HepG2 (cell line): ENCODE data around the gene SLITRK5. TPM values are rescaled to one million over a fixed set of nuclear protein-coding genes. Genes with fewer than 3 reads are reported as not detected.

Source experiments
- ATAC-seq: fragments of 200-7000 bp; cut with Tn5 transposase; 3 replicates; pipeline ENCODE4 v1.9.1; 2020; ENCODE audit warnings: mild to moderate bottlenecking, moderate library complexity
- BruUV-seq: library from RNA; stranded (reverse); fragments of 400-500 nt; replicated peaks from 2 replicates; lab custom pipeline; 2021; lab: Mats Ljungman, UMichigan
- CTCF ChIA-PET: fragments of 300-600 bp; formaldehyde crosslinking; extraction: SDS; loops from one replicate; lab custom pipeline; 2021; ENCODE audit warnings: low total read pairs, inconsistent platforms, low intra/inter-chr PET ratio; lab: Yijun Ruan, JAX
- POLR2A ChIA-PET: fragments of 350-600 bp; sonication (Branson Sonifier 250); formaldehyde crosslinking; loops from one replicate; lab custom pipeline; 2020; ENCODE audit warnings: antibody characterized with exemption, inconsistent platforms; lab: Yijun Ruan, JAX
- DNase-seq: peaks from one replicate; pipeline ENCODE4 v3.0.0-alpha.2; 2015; ENCODE audit warnings: low spot score
- FAIRE-seq: peaks from 3 replicates; lab custom pipeline; 2011; peaks lifted over from hg19 to GRCh38; lab: Jason Lieb, UNC
- H2AFZ ChIP-seq: one replicate; pipeline ENCODE4 v1.6.1; 2011; ENCODE audit warnings: low read length, inconsistent platforms
- H3K27ac ChIP-seq: fragments of 300-600 bp; 3 replicates; pipeline ENCODE4 v1.8.0; 2011; ENCODE audit warnings: mixed run types, mild to moderate bottlenecking, mixed read lengths, low read length, inconsistent platforms; ENCODE audit not compliant: insufficient read depth; ENCODE audit errors: extremely low read length
- H3K27me3 ChIP-seq, 2 experiments: fragments of 200-600 bp in 1 of 2; 2 replicates in 1 of 2; 3 replicates in 1 of 2; pipeline versions ENCODE4 v1.6.0 to v1.8.0; 2011; ENCODE audit warnings: low read length in 2 of 2, mild to moderate bottlenecking in 2 of 2, moderate library complexity in 2 of 2, inconsistent platforms in 1 of 2; ENCODE audit not compliant: insufficient read depth in 2 of 2, control insufficient read depth in 1 of 2
- H3K36me3 ChIP-seq, 2 experiments: fragments of 200-600 bp in 1 of 2; replicated peaks in 1 of 2; 2 replicates in 1 of 2; 3 replicates in 1 of 2; pipeline versions ENCODE4 v1.5.1 to v1.8.0; 2011; ENCODE audit warnings: low read length in 2 of 2, inconsistent platforms in 1 of 2; ENCODE audit not compliant: insufficient read depth in 2 of 2, control insufficient read depth in 1 of 2
- H3K4me1 ChIP-seq: 2 replicates; pipeline ENCODE4 v1.5.1; 2012; ENCODE audit warnings: low read length, inconsistent platforms; ENCODE audit not compliant: insufficient read depth
- H3K4me2 ChIP-seq: 2 replicates; pipeline ENCODE4 v1.6.0; 2011; ENCODE audit warnings: low read depth, low read length, inconsistent platforms
- H3K4me3 ChIP-seq, 3 experiments: fragments of 200-600 bp in 1 of 3; sonication (generic), shearing (Covaris generic) in 1 of 3; replicated peaks in 1 of 3; 2 replicates each; pipeline ENCODE4 v1.5.1; 2011 to 2016; ENCODE audit warnings: low read length in 3 of 3, inconsistent platforms in 2 of 3, low read depth in 2 of 3, mild to moderate bottlenecking in 2 of 3, control low read depth in 1 of 3, mixed read lengths in 1 of 3; ENCODE audit not compliant: insufficient read depth in 1 of 3
- H3K79me2 ChIP-seq: one replicate; pipeline ENCODE4 v1.6.1; 2011; ENCODE audit warnings: low read length, inconsistent platforms; ENCODE audit not compliant: insufficient read depth
- H3K9ac ChIP-seq: 2 replicates; pipeline ENCODE4 v1.6.0; 2011; ENCODE audit warnings: mild to moderate bottlenecking, low read depth, low read length, inconsistent platforms; ENCODE audit not compliant: insufficient read depth
- H3K9me3 ChIP-seq: 2 replicates; pipeline ENCODE4 v1.5.1; 2012; ENCODE audit warnings: mild to moderate bottlenecking, low read length
- H4K20me1 ChIP-seq: 2 replicates; pipeline ENCODE4 v1.6.0; 2011; ENCODE audit warnings: inconsistent platforms, mild to moderate bottlenecking, low read length, moderate library complexity; ENCODE audit not compliant: insufficient read depth
- ESRRA ChIP-seq: sonication (generic); formaldehyde crosslinking; IDR thresholded peaks from 2 replicates; pipeline ENCODE4 v1.5.1; 2020; ENCODE audit warnings: mild to moderate bottlenecking, low read depth, missing genetic modification reagents
- GABPB1 ChIP-seq: IDR thresholded peaks from 2 replicates; pipeline ENCODE4 v1.6.1; 2016; ENCODE audit warnings: mild to moderate bottlenecking, missing genetic modification reagents, moderate library complexity, missing compliant biosample characterization
- HNRNPLL ChIP-seq: fragments of 200-400 bp; formaldehyde crosslinking; IDR thresholded peaks from 2 replicates; pipeline ENCODE4 v1.6.1; 2017; ENCODE audit warnings: mild to moderate bottlenecking, low read depth, low read length; ENCODE audit not compliant: poor library complexity, severe bottlenecking
- MED8 ChIP-seq: sonication (generic); formaldehyde crosslinking; IDR thresholded peaks from 2 replicates; pipeline ENCODE4 v1.8.1; 2023; ENCODE audit warnings: mild to moderate bottlenecking, missing genetic modification reagents; ENCODE audit not compliant: insufficient replicate concordance
- TCF12 ChIP-seq, 2 experiments: fragments of 450-650 bp in 1 of 2; sonication (generic) in 1 of 2; formaldehyde crosslinking in 1 of 2; IDR thresholded peaks; 2 replicates each; pipeline versions ENCODE4 v1.6.1 to v1.8.0; 2017 to 2022; ENCODE audit warnings: antibody characterized with exemption in 1 of 2, mild to moderate bottlenecking in 1 of 2, missing genetic modification reagents in 1 of 2, moderate library complexity in 1 of 2
- TP53 ChIP-seq: sonication (generic); formaldehyde crosslinking; conservative IDR thresholded peaks from 2 replicates; pipeline ENCODE4 v1.4.0; 2020; ENCODE audit warnings: missing genetic modification reagents
- ZNF232 ChIP-seq: sonication (generic); formaldehyde crosslinking; IDR thresholded peaks from 2 replicates; pipeline ENCODE4 v1.4.0; 2020; ENCODE audit warnings: missing genetic modification reagents, borderline replicate concordance
- ZNF333 ChIP-seq: sonication (generic); formaldehyde crosslinking; IDR thresholded peaks from 2 replicates; pipeline ENCODE4 v1.4.0; 2020; ENCODE audit warnings: mild to moderate bottlenecking, missing genetic modification reagents, borderline replicate concordance
- ZNF598 ChIP-seq: sonication (generic); formaldehyde crosslinking; IDR thresholded peaks from 2 replicates; pipeline ENCODE4 v1.5.1; 2020; ENCODE audit warnings: mild to moderate bottlenecking, missing genetic modification reagents, borderline replicate concordance
- ZNF687 ChIP-seq: sonication (generic); formaldehyde crosslinking; IDR thresholded peaks from 2 replicates; pipeline ENCODE4 v1.5.1; 2020; ENCODE audit warnings: mild to moderate bottlenecking, missing genetic modification reagents, moderate library complexity
- ZNF704 ChIP-seq: sonication (generic); formaldehyde crosslinking; IDR thresholded peaks from 2 replicates; pipeline ENCODE4 v1.8.1; 2023; ENCODE audit warnings: mild to moderate bottlenecking, inconsistent platforms, moderate library complexity, missing genetic modification reagents, borderline replicate concordance
- WGBS: methylation state at CpG from one replicate; pipeline ENCODE4 v1.1.6; 2017; ENCODE audit warnings: low lambda C conversion rate; 5-methylcytosine and 5-hydroxymethylcytosine counted together
- in situ Hi-C: cut with HindIII; loops from 2 replicates; pipeline ENCODE4 v1.10.0; 2017; ENCODE audit warnings: low pct_unique_long_range_greater_than_20kb; ENCODE audit not compliant: extremely low pct_ligation_motif_present
- intact Hi-C: fragments of 100-400 bp; cut with micrococcal nuclease; formaldehyde crosslinking; loops from one replicate; pipeline ENCODE4 v1.10.0; 2022; ENCODE audit not compliant: unreplicated experiment
- polyA plus RNA-seq, 8 experiments: library from polyadenylated mRNA; depleted of rRNA in 3 of 8; stranded (reverse) in 7 of 8; unstranded in 1 of 8; fragments of >200 nt; fragmentation: Illumina TruSeq in 4 of 8; extraction: Trizol in 4 of 8; gene quantifications; 2 replicates each; pipeline versions ENCODE4 v1.2.1 to v1.2.3, GENCODE V29; 2011 to 2016; ENCODE audit warnings: low read depth in 4 of 8, missing spikeins in 1 of 8, mixed read lengths in 1 of 8; ENCODE audit not compliant: insufficient read depth in 1 of 8
- total RNA-seq, 5 experiments: library from RNA; depleted of rRNA; stranded (reverse); fragments of >200 nt; fragmentation: Illumina TruSeq; extraction: Trizol; gene quantifications; 2 replicates each; pipeline ENCODE4 v1.2.3, GENCODE V29; 2016; ENCODE audit warnings: low read depth in 1 of 5
- TF ChIP-seq, protein P1 (sequence below): IDR thresholded peaks from 2 replicates; pipeline ENCODE4 v1.6.1; 2016

The SLITRK5 gene
- total and polyA plus RNA-seq, 2 of the 13 experiments (the other 11 are each of a cell fraction or from before 2014, with no cell fraction given) = not detected

- 63% methylated on average over 6 of the region's 29 CpGs for WGBS
Measured at GRCh38 chr13:87677043-87677495, 5.9 kb downstream of the SLITRK5 start.

GRCh38 chr13:87677496-87678371 lies 6.6 kb downstream of the SLITRK5 start:
- H3K79me2 ChIP-seq = no peaks in the 10 kb centered on the region
- peak overlapping the region; percentile 61 for H2AFZ ChIP-seq
- no peaks in the 10 kb centered on the region for H4K20me1 ChIP-seq
- in situ Hi-C loops (no loop called here), intact Hi-C loops (loop anchor here (5.0 kb wide), 1 partner anchor 1390 kb away; no protein-coding TSS in a partner anchor)
- peak; percentile 1 for DNase-seq
- no peak overlapping the region for H3K27ac ChIP-seq
- H3K9me3 ChIP-seq = no peaks in the 10 kb centered on the region
- H3K4me3 ChIP-seq = peak overlapping the region; percentile 25 to 57 (median 43); a peak in 5 of 6 replicates
- FAIRE-seq = no peak
- H3K4me2 ChIP-seq = peak overlapping the region; percentile 76
- H3K27me3 ChIP-seq = peaks cover 0 to 50% of the 10 kb centered on the region in 2 experiments; a peak in 4 of 5 replicates
- no peaks in the 10 kb centered on the region for H3K36me3 ChIP-seq
- peak; percentile 91 for ATAC-seq
- ChIA-PET POLR2A (no interaction called here), CTCF (no interaction called here)
- BruUV-seq = no TSS peak
- WGBS = 7% methylated on average over 8 of the region's 60 CpGs
- H3K4me1 ChIP-seq = peaks cover 15% of the 10 kb centered on the region
- H3K9ac ChIP-seq = no peak overlapping the region
- TF ChIP-seq ZNF333 = peak; percentile 51; the same call in 1 of the 2 replicates
- TF ChIP-seq HNRNPLL = peak; percentile 25
- TF ChIP-seq ZNF687 = peak; percentile 51
- TF ChIP-seq ZNF704 (CRISPR knock-in tag) = no peak
- TF ChIP-seq ESRRA (CRISPR knock-in tag) = peak; percentile 44; the same call in 1 of the 2 replicates

More at GRCh38 chr13:87677043-87677495, 5.9 kb downstream of the SLITRK5 start:
- intact Hi-C loops (loop anchor here (5.0 kb wide), 1 partner anchor 1390 kb away; no protein-coding TSS in a partner anchor), in situ Hi-C loops (no loop called here)
- H3K4me2 ChIP-seq = peak overlapping the region; percentile 76
- CTCF ChIA-PET = no interaction called here
- H3K79me2 ChIP-seq = no peaks in the 10 kb centered on the region
- peaks cover 15% of the 10 kb centered on the region for H3K4me1 ChIP-seq
- H4K20me1 ChIP-seq = no peaks in the 10 kb centered on the region
- no TSS peak for BruUV-seq
- H2AFZ ChIP-seq = no peak overlapping the region
- peaks cover 0 to 50% of the 10 kb centered on the region in 2 experiments; a peak in 4 of 5 replicates for H3K27me3 ChIP-seq
- no peak overlapping the region for H3K9ac ChIP-seq
- no peaks in the 10 kb centered on the region for H3K36me3 ChIP-seq
- FAIRE-seq = no peak
- no peaks in the 10 kb centered on the region for H3K9me3 ChIP-seq
- TF ChIP-seq MED8 (CRISPR knock-in tag) = no peak
- TF ChIP-seq, protein P1, sequence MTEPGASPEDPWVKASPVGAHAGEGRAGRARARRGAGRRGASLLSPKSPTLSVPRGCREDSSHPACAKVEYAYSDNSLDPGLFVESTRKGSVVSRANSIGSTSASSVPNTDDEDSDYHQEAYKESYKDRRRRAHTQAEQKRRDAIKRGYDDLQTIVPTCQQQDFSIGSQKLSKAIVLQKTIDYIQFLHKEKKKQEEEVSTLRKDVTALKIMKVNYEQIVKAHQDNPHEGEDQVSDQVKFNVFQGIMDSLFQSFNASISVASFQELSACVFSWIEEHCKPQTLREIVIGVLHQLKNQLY = no peak
- TF ChIP-seq ZNF598 (CRISPR knock-in tag) = no peak
- TF ChIP-seq TP53 (CRISPR knock-in tag) = no peak
- no peak for TF ChIP-seq GABPB1 (CRISPR knock-in tag)
- no peak for TF ChIP-seq ZNF232
- no peak for TF ChIP-seq TCF12 (IDR thresholded peaks at IDR 0.05)
- TF ChIP-seq TCF12 (CRISPR knock-in tag; IDR thresholded peaks at IDR 0.05) = no peak
- no peak overlapping the region for H3K27ac ChIP-seq
- peak overlapping the region in 1 of 3 experiments; percentile 57; a peak in 1 of 6 replicates for H3K4me3 ChIP-seq
- no peak for ATAC-seq
- POLR2A ChIA-PET = no interaction called here
- no peak for DNase-seq
